GM23338 (cell line): ENCODE data around the gene CMTM5. TPM values are rescaled to one million over a fixed set of nuclear protein-coding genes. Genes with fewer than 3 reads are reported as not detected.

Experiments used
- ATAC-seq: fragments of 200-7000 bp; cut with Tn5 transposase; 3 replicates; pipeline ENCODE4 v1.9.1; 2020
- DNase-seq: peaks from one replicate; pipeline ENCODE4 v3.0.0-alpha.2; 2015; ENCODE audit warnings: low spot score
- H2AFZ ChIP-seq: fragments of 200-600 bp; sonication (generic); 2 replicates; pipeline ENCODE4 v1.8.0; 2016; ENCODE audit warnings: antibody characterized with exemption, mild to moderate bottlenecking, moderate library complexity
- H3F3A ChIP-seq: fragments of 200-600 bp; sonication (generic); replicated peaks from 2 replicates; pipeline ENCODE4 v1.8.0; 2017; ENCODE audit warnings: antibody characterized with exemption, mixed run types, low read depth
- H3K27ac ChIP-seq: fragments of 200-600 bp; sonication (generic); 2 replicates; pipeline ENCODE4 v1.6.1; 2016; ENCODE audit warnings: low read depth
- H3K27me3 ChIP-seq: fragments of 200-600 bp; sonication (generic); 2 replicates; pipeline ENCODE4 v1.8.0; 2016; ENCODE audit warnings: mild to moderate bottlenecking, mixed run types, moderate library complexity; ENCODE audit not compliant: insufficient read depth
- H3K36me3 ChIP-seq: fragments of 200-600 bp; sonication (generic); 2 replicates; pipeline ENCODE4 v1.8.0; 2016; ENCODE audit warnings: mild to moderate bottlenecking; ENCODE audit not compliant: insufficient read depth
- H3K4me1 ChIP-seq: fragments of 200-600 bp; sonication (generic); 2 replicates; pipeline ENCODE4 v1.8.0; 2016; ENCODE audit warnings: mild to moderate bottlenecking, moderate library complexity; ENCODE audit not compliant: insufficient read depth
- H3K4me2 ChIP-seq: fragments of 200-600 bp; sonication (generic); 2 replicates; pipeline ENCODE4 v1.7.1; 2017; ENCODE audit warnings: mixed run types
- H3K4me3 ChIP-seq: fragments of 200-600 bp; sonication (generic); 2 replicates; pipeline ENCODE4 v1.6.1; 2016; ENCODE audit warnings: mixed run types
- H3K79me2 ChIP-seq: fragments of 200-600 bp; sonication (generic); replicated peaks from 2 replicates; pipeline ENCODE4 v1.8.0; 2017; ENCODE audit warnings: mild to moderate bottlenecking; ENCODE audit not compliant: insufficient read depth
- H3K9me2 ChIP-seq: fragments of 200-600 bp; sonication (generic); 2 replicates; pipeline ENCODE4 v1.8.0; 2017; ENCODE audit not compliant: insufficient read depth
- H4K20me1 ChIP-seq: fragments of 200-600 bp; sonication (generic); replicated peaks from 2 replicates; pipeline ENCODE4 v1.8.0; 2017; ENCODE audit warnings: mild to moderate bottlenecking; ENCODE audit not compliant: insufficient read depth
- H3K27ac Mint-ChIP-seq: 2 replicates; pipeline ENCODE4 v1.8.0; 2020; ENCODE audit warnings: inconsistent platforms, mild to moderate bottlenecking, moderate library complexity, mixed read lengths
- H3K27me3 Mint-ChIP-seq: 3 replicates; pipeline ENCODE4 v1.8.0; 2022; ENCODE audit warnings: low read depth, mild to moderate bottlenecking, moderate library complexity, mixed read lengths, inconsistent platforms; ENCODE audit not compliant: insufficient read depth, poor library complexity
- H3K36me3 Mint-ChIP-seq: 3 replicates; pipeline ENCODE4 v1.8.0; 2021; ENCODE audit warnings: low read depth, mild to moderate bottlenecking, inconsistent platforms, moderate library complexity, mixed read lengths
- H3K4me1 Mint-ChIP-seq: 3 replicates; pipeline ENCODE4 v1.8.0; 2020; ENCODE audit warnings: mild to moderate bottlenecking, inconsistent platforms, mixed read lengths
- H3K4me3 Mint-ChIP-seq: 3 replicates; pipeline ENCODE4 v1.8.0; 2021; ENCODE audit warnings: moderate library complexity, mild to moderate bottlenecking, inconsistent platforms, mixed read lengths
- H3K9me3 Mint-ChIP-seq: 3 replicates; pipeline ENCODE4 v1.8.0; 2020; ENCODE audit warnings: moderate library complexity, mild to moderate bottlenecking, inconsistent platforms, mixed read lengths
- CREB1 ChIP-seq: fragments of 250-450 bp; sonication (Bioruptor Pico); IDR thresholded peaks from 2 replicates; pipeline ENCODE4 v1.5.0; 2020; ENCODE audit warnings: low read depth, mild to moderate bottlenecking, moderate library complexity
- CTCF ChIP-seq, 2 experiments: fragments of 200-600 bp in 1 of 2; sonication (generic) in 1 of 2; conservative IDR thresholded peaks; 2 replicates each; pipeline versions ENCODE4 v1.5.1 to v1.6.1; 2016 to 2017; ENCODE audit warnings: antibody characterized with exemption in 2 of 2, low read depth in 2 of 2, mild to moderate bottlenecking in 2 of 2, moderate library complexity in 1 of 2
- ETS1 ChIP-seq: IDR thresholded peaks from 2 replicates; pipeline ENCODE4 v1.6.1; 2016; ENCODE audit warnings: antibody characterized with exemption
- EZH2 ChIP-seq: fragments of 200-600 bp; sonication (generic); IDR thresholded peaks from one replicate; pipeline ENCODE4 v1.8.0; 2017; ENCODE audit warnings: antibody characterized with exemption, mild to moderate bottlenecking, low read depth; ENCODE audit not compliant: unreplicated experiment
- EZH2phosphoT487 ChIP-seq: fragments of 200-600 bp; sonication (generic); IDR thresholded peaks from one replicate; pipeline ENCODE4 v1.8.1; 2018; ENCODE audit warnings: antibody characterized with exemption; ENCODE audit not compliant: unreplicated experiment
- JUNB ChIP-seq: IDR thresholded peaks from one replicate; pipeline ENCODE4 v1.6.1; 2016; ENCODE audit warnings: antibody characterized with exemption; ENCODE audit not compliant: unreplicated experiment
- NANOG ChIP-seq: IDR thresholded peaks from 2 replicates; pipeline ENCODE4 v1.6.1; 2016; ENCODE audit warnings: antibody characterized with exemption, borderline replicate concordance
- POLR2AphosphoS5 ChIP-seq: IDR thresholded peaks from 2 replicates; pipeline ENCODE4 v1.6.1; 2016; ENCODE audit warnings: antibody characterized with exemption, low read depth
- REST ChIP-seq: IDR thresholded peaks from one replicate; pipeline ENCODE4 v1.6.1; 2018; ENCODE audit warnings: antibody characterized with exemption; ENCODE audit not compliant: unreplicated experiment
- STAT1 ChIP-seq: IDR thresholded peaks from one replicate; pipeline ENCODE4 v1.6.1; 2016; ENCODE audit warnings: antibody characterized with exemption; ENCODE audit not compliant: unreplicated experiment
- ZNF114 ChIP-seq: fragments of 250-450 bp; sonication (Bioruptor Pico); IDR thresholded peaks from 2 replicates; pipeline ENCODE4 v1.5.0; 2020; ENCODE audit warnings: mild to moderate bottlenecking, moderate library complexity
- ZNF331 ChIP-seq: fragments of 250-450 bp; sonication (Bioruptor Pico); IDR thresholded peaks from 2 replicates; pipeline ENCODE4 v1.5.0; 2020; ENCODE audit warnings: low read depth, mild to moderate bottlenecking, moderate library complexity
- ZNF462 ChIP-seq: fragments of 250-450 bp; sonication (Bioruptor Pico); IDR thresholded peaks from 2 replicates; pipeline ENCODE4 v1.5.0; 2020; ENCODE audit warnings: mild to moderate bottlenecking, moderate library complexity
- polyA plus RNA-seq: library from polyadenylated mRNA; unstranded; fragments of >200 nt; fragmentation: Nextera tagmentation; extraction: Ambion mirVana; gene quantifications from 2 replicates; pipeline ENCODE4 v1.2.1, GENCODE V29; 2016
- total RNA-seq: library from RNA; depleted of rRNA; stranded (reverse); fragments of >200 nt; shearing (Covaris generic); gene quantifications from 2 replicates; pipeline ENCODE4 v1.2.3, GENCODE V29; 2014

Gene CMTM5
- total and polyA plus RNA-seq, 2 experiments from 2014 or later = 0.24 TPM; not detected in 1

- Mint-ChIP-seq H3K36me3 (peaks cover 27% of the 10 kb centered on the region), H3K27ac (no peak overlapping the region; the same call in 1 of the 2 replicates), H3K4me3 (no peak overlapping the region), H3K9me3 (no peaks in the 10 kb centered on the region; the same call in 1 of the 3 replicates), H3K27me3 (peaks cover 17% of the 10 kb centered on the region), H3K4me1 (peaks cover 16% of the 10 kb centered on the region)
- Histone ChIP-seq H2AFZ (no peak overlapping the region), H3K27me3 (peaks cover 30% of the 10 kb centered on the region), H3K4me1 (peaks cover 5% of the 10 kb centered on the region; the same call in 1 of the 2 replicates), H3K27ac (no peak overlapping the region), H4K20me1 (no peaks in the 10 kb centered on the region; the same call in 1 of the 2 replicates), H3K36me3 (no peaks in the 10 kb centered on the region), H3K79me2 (no peaks in the 10 kb centered on the region), H3F3A (no peaks in the 10 kb centered on the region), H3K9me2 (no peaks in the 10 kb centered on the region), H3K4me2 (no peak overlapping the region), H3K4me3 (no peak overlapping the region)
- TF ChIP-seq STAT1 (no peak), CREB1 (CRISPR knock-in tag) (no peak), ETS1 (no peak), EZH2 (no peak), POLR2AphosphoS5 (no peak), REST (no peak), ZNF331 (CRISPR knock-in tag) (no peak), EZH2phosphoT487 (no peak), ZNF114 (CRISPR knock-in tag) (no peak), CTCF (conservative IDR thresholded peaks at IDR 0.05; ENCODE audit: low read depth in 2 of 2) (no peak), NANOG (no peak), ZNF462 (CRISPR knock-in tag) (no peak), JUNB (no peak)
- DNase-seq (no peak), ATAC-seq (no peak)
Observed at GRCh38 chr14:23355871-23356435, 20.9 kb upstream of the CMTM5 start.
